Measurements from ENCODE around the gene TARS3.

- TF ChIP-seq CTCF (IDR thresholded peaks at IDR 0.05; ENCODE audit: low read depth, low read length) (no peak), POLR2A (IDR thresholded peaks at IDR 0.05; ENCODE audit: extremely low read depth, insufficient read length) (no peak)
These were observed 75.9 kb downstream of the TARS3 start for GRCh38 chr15:101648356-101648755.

Measured in NB4 (cell line).